GM23338 (cell line): ENCODE results near the gene ADAM10. TPM values are rescaled to one million over a fixed set of nuclear protein-coding genes. Genes with fewer than 3 reads are reported as not detected.
"Not testable (repeated sequence)": the region's sequence is repeated elsewhere in the genome, so short reads cannot be mapped to it uniquely, and the experiment has no call there.

Experiments used
- ATAC-seq: fragments of 200-7000 bp; cut with Tn5 transposase; 3 replicates; pipeline ENCODE4 v1.9.1; 2020
- DNase-seq: peaks from one replicate; pipeline ENCODE4 v3.0.0-alpha.2; 2015; ENCODE audit warnings: low spot score
- H2AFZ ChIP-seq: fragments of 200-600 bp; sonication (generic); 2 replicates; pipeline ENCODE4 v1.8.0; 2016; ENCODE audit warnings: antibody characterized with exemption, mild to moderate bottlenecking, moderate library complexity
- H3F3A ChIP-seq: fragments of 200-600 bp; sonication (generic); replicated peaks from 2 replicates; pipeline ENCODE4 v1.8.0; 2017; ENCODE audit warnings: antibody characterized with exemption, mixed run types, low read depth
- H3K27ac ChIP-seq: fragments of 200-600 bp; sonication (generic); 2 replicates; pipeline ENCODE4 v1.6.1; 2016; ENCODE audit warnings: low read depth
- H3K27me3 ChIP-seq: fragments of 200-600 bp; sonication (generic); 2 replicates; pipeline ENCODE4 v1.8.0; 2016; ENCODE audit warnings: mild to moderate bottlenecking, mixed run types, moderate library complexity; ENCODE audit not compliant: insufficient read depth
- H3K36me3 ChIP-seq: fragments of 200-600 bp; sonication (generic); 2 replicates; pipeline ENCODE4 v1.8.0; 2016; ENCODE audit warnings: mild to moderate bottlenecking; ENCODE audit not compliant: insufficient read depth
- H3K4me1 ChIP-seq: fragments of 200-600 bp; sonication (generic); 2 replicates; pipeline ENCODE4 v1.8.0; 2016; ENCODE audit warnings: mild to moderate bottlenecking, moderate library complexity; ENCODE audit not compliant: insufficient read depth
- H3K4me2 ChIP-seq: fragments of 200-600 bp; sonication (generic); 2 replicates; pipeline ENCODE4 v1.7.1; 2017; ENCODE audit warnings: mixed run types
- H3K4me3 ChIP-seq: fragments of 200-600 bp; sonication (generic); 2 replicates; pipeline ENCODE4 v1.6.1; 2016; ENCODE audit warnings: mixed run types
- H3K79me2 ChIP-seq: fragments of 200-600 bp; sonication (generic); replicated peaks from 2 replicates; pipeline ENCODE4 v1.8.0; 2017; ENCODE audit warnings: mild to moderate bottlenecking; ENCODE audit not compliant: insufficient read depth
- H3K9me2 ChIP-seq: fragments of 200-600 bp; sonication (generic); 2 replicates; pipeline ENCODE4 v1.8.0; 2017; ENCODE audit not compliant: insufficient read depth
- H4K20me1 ChIP-seq: fragments of 200-600 bp; sonication (generic); replicated peaks from 2 replicates; pipeline ENCODE4 v1.8.0; 2017; ENCODE audit warnings: mild to moderate bottlenecking; ENCODE audit not compliant: insufficient read depth
- H3K27ac Mint-ChIP-seq: 2 replicates; pipeline ENCODE4 v1.8.0; 2020; ENCODE audit warnings: inconsistent platforms, mild to moderate bottlenecking, moderate library complexity, mixed read lengths
- H3K27me3 Mint-ChIP-seq: 3 replicates; pipeline ENCODE4 v1.8.0; 2022; ENCODE audit warnings: low read depth, mild to moderate bottlenecking, moderate library complexity, mixed read lengths, inconsistent platforms; ENCODE audit not compliant: insufficient read depth, poor library complexity
- H3K36me3 Mint-ChIP-seq: 3 replicates; pipeline ENCODE4 v1.8.0; 2021; ENCODE audit warnings: low read depth, mild to moderate bottlenecking, inconsistent platforms, moderate library complexity, mixed read lengths
- H3K4me1 Mint-ChIP-seq: 3 replicates; pipeline ENCODE4 v1.8.0; 2020; ENCODE audit warnings: mild to moderate bottlenecking, inconsistent platforms, mixed read lengths
- H3K4me3 Mint-ChIP-seq: 3 replicates; pipeline ENCODE4 v1.8.0; 2021; ENCODE audit warnings: moderate library complexity, mild to moderate bottlenecking, inconsistent platforms, mixed read lengths
- H3K9me3 Mint-ChIP-seq: 3 replicates; pipeline ENCODE4 v1.8.0; 2020; ENCODE audit warnings: moderate library complexity, mild to moderate bottlenecking, inconsistent platforms, mixed read lengths
- CREB1 ChIP-seq: fragments of 250-450 bp; sonication (Bioruptor Pico); IDR thresholded peaks from 2 replicates; pipeline ENCODE4 v1.5.0; 2020; ENCODE audit warnings: low read depth, mild to moderate bottlenecking, moderate library complexity
- ETS1 ChIP-seq: IDR thresholded peaks from 2 replicates; pipeline ENCODE4 v1.6.1; 2016; ENCODE audit warnings: antibody characterized with exemption
- EZH2 ChIP-seq: fragments of 200-600 bp; sonication (generic); IDR thresholded peaks from one replicate; pipeline ENCODE4 v1.8.0; 2017; ENCODE audit warnings: antibody characterized with exemption, mild to moderate bottlenecking, low read depth; ENCODE audit not compliant: unreplicated experiment
- EZH2phosphoT487 ChIP-seq: fragments of 200-600 bp; sonication (generic); IDR thresholded peaks from one replicate; pipeline ENCODE4 v1.8.1; 2018; ENCODE audit warnings: antibody characterized with exemption; ENCODE audit not compliant: unreplicated experiment
- JUNB ChIP-seq: IDR thresholded peaks from one replicate; pipeline ENCODE4 v1.6.1; 2016; ENCODE audit warnings: antibody characterized with exemption; ENCODE audit not compliant: unreplicated experiment
- NANOG ChIP-seq: IDR thresholded peaks from 2 replicates; pipeline ENCODE4 v1.6.1; 2016; ENCODE audit warnings: antibody characterized with exemption, borderline replicate concordance
- POLR2AphosphoS5 ChIP-seq: IDR thresholded peaks from 2 replicates; pipeline ENCODE4 v1.6.1; 2016; ENCODE audit warnings: antibody characterized with exemption, low read depth
- REST ChIP-seq: IDR thresholded peaks from one replicate; pipeline ENCODE4 v1.6.1; 2018; ENCODE audit warnings: antibody characterized with exemption; ENCODE audit not compliant: unreplicated experiment
- STAT1 ChIP-seq: IDR thresholded peaks from one replicate; pipeline ENCODE4 v1.6.1; 2016; ENCODE audit warnings: antibody characterized with exemption; ENCODE audit not compliant: unreplicated experiment
- ZNF114 ChIP-seq: fragments of 250-450 bp; sonication (Bioruptor Pico); IDR thresholded peaks from 2 replicates; pipeline ENCODE4 v1.5.0; 2020; ENCODE audit warnings: mild to moderate bottlenecking, moderate library complexity
- ZNF462 ChIP-seq: fragments of 250-450 bp; sonication (Bioruptor Pico); IDR thresholded peaks from 2 replicates; pipeline ENCODE4 v1.5.0; 2020; ENCODE audit warnings: mild to moderate bottlenecking, moderate library complexity
- polyA plus RNA-seq: library from polyadenylated mRNA; unstranded; fragments of >200 nt; fragmentation: Nextera tagmentation; extraction: Ambion mirVana; gene quantifications from 2 replicates; pipeline ENCODE4 v1.2.1, GENCODE V29; 2016
- total RNA-seq: library from RNA; depleted of rRNA; stranded (reverse); fragments of >200 nt; shearing (Covaris generic); gene quantifications from 2 replicates; pipeline ENCODE4 v1.2.3, GENCODE V29; 2014

ADAM10 gene
- total and polyA plus RNA-seq, 2 experiments from 2014 or later: 25.0 to 114 TPM

GRCh38 chr15:58604455-58604923 is 145.0 kb downstream of the ADAM10 start (continued):
- TF ChIP-seq CREB1 (no peak), STAT1 (no peak), JUNB (no peak), POLR2AphosphoS5 (no peak), EZH2 (no peak)

- not testable (repeated sequence) for H4K20me1 ChIP-seq, DNase-seq, H3F3A ChIP-seq, H2AFZ ChIP-seq, H3K27ac Mint-ChIP-seq, H3K4me1 Mint-ChIP-seq, H3K4me1 ChIP-seq, H3K27me3 ChIP-seq, H3K27ac ChIP-seq, H3K4me3 ChIP-seq, H3K27me3 Mint-ChIP-seq, H3K4me3 Mint-ChIP-seq, H3K9me3 Mint-ChIP-seq, H3K36me3 Mint-ChIP-seq, H3K79me2 ChIP-seq, ATAC-seq, H3K9me2 ChIP-seq, H3K4me2 ChIP-seq, H3K36me3 ChIP-seq
These were observed 145.6 kb downstream of the ADAM10 start for GRCh38 chr15:58603927-58604326.

GRCh38 chr15:58602823-58603222 is 146.7 kb downstream of the ADAM10 start:
- Histone ChIP-seq H3F3A (no peaks in the 10 kb centered on the region), H4K20me1 (no peaks in the 10 kb centered on the region), H3K4me1 (peaks cover 4% of the 10 kb centered on the region; the same call in 1 of the 2 replicates), H3K4me3 (no peak overlapping the region), H3K9me2 (no peaks in the 10 kb centered on the region), H2AFZ (no peak overlapping the region), H3K27ac (no peak overlapping the region), H3K36me3 (no peaks in the 10 kb centered on the region), H3K4me2 (no peak overlapping the region), H3K79me2 (no peaks in the 10 kb centered on the region), H3K27me3 (no peaks in the 10 kb centered on the region)
- Mint-ChIP-seq H3K4me1 (peaks cover 16% of the 10 kb centered on the region; the same call in 2 of the 3 replicates), H3K27ac (no peak overlapping the region), H3K4me3 (no peak overlapping the region), H3K36me3 (peaks cover 2% of the 10 kb centered on the region; the same call in 1 of the 3 replicates), H3K27me3 (no peaks in the 10 kb centered on the region), H3K9me3 (no peaks in the 10 kb centered on the region)
- ATAC-seq (no peak), DNase-seq (no peak)
- TF ChIP-seq ETS1: no peak
- TF ChIP-seq ZNF114: no peak
- no peak for TF ChIP-seq ZNF462 (CRISPR knock-in tag)
- TF ChIP-seq NANOG: no peak
- TF ChIP-seq JUNB: no peak
- TF ChIP-seq EZH2: no peak
- TF ChIP-seq EZH2phosphoT487: no peak
- TF ChIP-seq REST: no peak
- no peak for TF ChIP-seq STAT1
